Subcutaneous adipose tissue (tissue), 4 donors: ENCODE measurements around the gene ACOT12. TPM values are rescaled to one million over a fixed set of nuclear protein-coding genes. Genes with fewer than 3 reads are reported as not detected.

Experiments used
- CTCF ChIP-seq: fragments of 450-650 bp; IDR thresholded peaks from one replicate; pipeline ENCODE4 v1.5.1; 2016; ENCODE audit warnings: low read depth, mild to moderate bottlenecking, control low read depth, antibody characterized with exemption, moderate library complexity
- total RNA-seq, 4 donors: library from RNA; depleted of rRNA; stranded (reverse); fragments of >200 nt; gene quantifications; one replicate each; pipeline ENCODE4 v1.1.0, GENCODE V29; 2016

The ACOT12 gene
- total RNA-seq, 4 donors from 2014 or later = not detected

- TF ChIP-seq CTCF = no peak
Measured at GRCh38 chr5:81292130-81292529, 101.8 kb downstream of the ACOT12 start.

GRCh38 chr5:81290146-81290545 is 103.8 kb downstream of the ACOT12 start:
- no peak for TF ChIP-seq CTCF

- TF ChIP-seq CTCF = no peak
Measured at GRCh38 chr5:81288021-81288433, 105.9 kb downstream of the ACOT12 start.

GRCh38 chr5:81286059-81286617 is 107.8 kb downstream of the ACOT12 start:
- TF ChIP-seq CTCF = no peak

- no peak for TF ChIP-seq CTCF
Measured at GRCh38 chr5:81283976-81284375, 110.0 kb downstream of the ACOT12 start.

Other genes with a start within 250 kb of the ACOT12 start
- 1 to 10 TPM; 1.5 to 2.8 (median 2.4) TPM for gene CKMT2, start 160.8 kb downstream of the ACOT12 start, total RNA-seq
- gene ZCCHC9, start 92.5 kb downstream of the ACOT12 start, total RNA-seq = 10 to 100 TPM; 23.1 to 28.5 (median 25.7) TPM